HG02970 (cell line): ENCODE measurements around the gene TMEM167A.
"Not testable (repeated sequence)": the region's sequence is repeated elsewhere in the genome, so short reads cannot be mapped to it uniquely, and the experiment has no call there.

ENCODE experiments used
- ATAC-seq: cut with Tn5 transposase; IDR thresholded peaks from one replicate; pipeline ENCODE4 v1.9.1; 2021; ENCODE audit warnings: mild to moderate bottlenecking, moderate library complexity, moderate number of reproducible peaks; ENCODE audit not compliant: unreplicated experiment, low FRiP score

Gene TMEM167A

GRCh38 chr5:83092619-83093018 lies 15.4 kb upstream of the TMEM167A start:
- no peak for ATAC-seq

DNA sequence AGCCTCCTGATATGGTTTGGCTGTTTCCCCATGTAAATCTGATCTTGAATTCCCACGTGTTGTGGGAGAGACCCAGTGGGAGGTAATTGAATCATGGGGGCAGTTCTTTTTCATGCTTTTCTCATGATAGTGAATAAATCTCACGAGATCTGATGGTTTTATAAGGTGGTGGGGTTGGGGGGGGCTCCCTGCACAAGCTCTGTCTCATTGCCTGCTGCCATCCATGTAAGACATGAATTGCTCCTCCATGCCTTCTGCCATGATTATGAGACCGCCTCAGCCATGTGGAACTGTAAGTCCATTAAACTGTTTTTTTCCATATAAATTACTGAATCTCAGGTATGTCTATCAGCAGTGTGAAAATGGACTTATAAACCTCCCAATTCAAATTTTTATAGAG lies 13.0 kb upstream of the TMEM167A start:
- no peak for ATAC-seq

DNA sequence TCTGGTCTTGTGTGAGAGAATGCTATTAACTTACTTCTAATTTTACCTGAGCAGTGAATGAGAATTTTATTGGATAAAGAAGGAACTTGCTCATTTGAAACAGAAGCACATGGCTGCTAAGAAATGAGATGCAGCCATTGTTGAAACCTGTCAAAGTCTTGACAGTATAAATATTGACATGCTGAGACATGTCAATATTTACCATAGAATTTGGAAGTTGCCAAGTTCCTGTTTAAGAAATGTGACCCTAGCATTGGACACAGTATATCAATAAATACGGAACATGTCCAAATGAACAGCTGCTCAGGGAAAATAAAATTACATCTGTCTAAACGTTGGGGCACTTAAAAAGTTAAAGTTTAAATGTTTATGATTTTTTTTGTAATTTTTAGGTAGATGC lies 7.9 kb upstream of the TMEM167A start:
- ATAC-seq = no peak

- no peak for ATAC-seq
Measured at GRCh38 chr5:83084336-83084735, 7.1 kb upstream of the TMEM167A start.

DNA sequence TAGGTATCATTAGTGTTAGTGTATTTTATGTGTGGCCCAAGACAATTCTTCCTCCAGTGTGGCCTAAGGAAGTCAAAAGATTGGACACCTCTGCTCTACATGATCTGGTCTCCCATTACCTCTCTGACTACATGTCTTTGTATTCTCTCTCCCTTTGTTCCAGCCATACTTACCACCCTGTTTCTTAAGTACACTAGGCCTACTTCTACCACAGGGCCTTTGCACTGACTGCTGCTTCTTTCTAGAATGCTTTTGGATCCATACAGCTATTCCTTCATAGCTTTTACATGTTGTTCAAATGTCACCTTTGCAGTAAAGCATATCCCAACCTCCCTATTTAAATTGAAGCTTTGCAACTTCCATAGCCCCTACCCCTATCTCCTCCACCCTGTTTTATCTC lies 5.6 kb upstream of the TMEM167A start:
- ATAC-seq = no peak

GRCh38 chr5:83077662-83078261 lies 568 bp upstream of the TMEM167A start:
- peak; percentile 5 for ATAC-seq

- ATAC-seq = no peak
Measured at GRCh38 chr5:83072966-83073365, 4.2 kb downstream of the TMEM167A start.

GRCh38 chr5:83071286-83072051 lies 5.7 kb downstream of the TMEM167A start:
- ATAC-seq = no peak

DNA sequence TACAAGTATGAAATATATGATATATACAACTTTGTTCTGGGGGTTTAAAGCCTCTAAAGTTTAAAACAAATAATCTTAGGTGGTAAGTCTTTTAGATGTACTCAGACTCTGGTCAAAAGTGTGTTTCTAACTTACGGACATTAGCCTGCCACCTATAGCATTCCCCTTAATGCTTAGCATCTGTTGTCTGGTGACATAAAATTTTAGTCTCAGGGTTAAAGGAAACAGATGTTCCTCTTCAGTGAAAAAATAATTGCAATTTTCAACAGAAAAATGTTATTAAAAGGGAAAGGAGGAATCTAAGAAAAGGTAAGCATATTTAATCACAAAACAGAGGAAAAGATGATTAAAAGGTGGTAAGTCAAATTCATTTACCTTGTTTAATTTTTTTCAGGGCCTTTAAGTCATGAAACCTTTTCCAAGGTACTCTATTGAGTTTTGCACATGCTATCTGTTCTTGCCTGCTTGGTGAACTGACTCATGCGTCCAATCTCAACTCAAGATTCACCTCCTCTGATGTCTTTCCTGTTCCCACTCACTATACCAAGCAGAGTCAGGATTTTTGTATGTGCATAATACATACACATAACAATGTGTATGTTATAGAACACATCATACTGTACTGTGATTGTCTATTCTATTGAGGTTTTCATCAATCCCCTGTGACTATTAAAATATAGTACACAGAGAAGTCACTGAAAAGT lies 7.9 kb downstream of the TMEM167A start:
- no peak for ATAC-seq

- not testable (repeated sequence) for ATAC-seq
Measured at GRCh38 chr5:83067377-83067776, 9.8 kb downstream of the TMEM167A start.

- no peak for ATAC-seq
Measured at GRCh38 chr5:83066548-83067110, 10.6 kb downstream of the TMEM167A start.

- no peak for ATAC-seq
Measured at GRCh38 chr5:83059341-83059740, 17.9 kb downstream of the TMEM167A start.

DNA sequence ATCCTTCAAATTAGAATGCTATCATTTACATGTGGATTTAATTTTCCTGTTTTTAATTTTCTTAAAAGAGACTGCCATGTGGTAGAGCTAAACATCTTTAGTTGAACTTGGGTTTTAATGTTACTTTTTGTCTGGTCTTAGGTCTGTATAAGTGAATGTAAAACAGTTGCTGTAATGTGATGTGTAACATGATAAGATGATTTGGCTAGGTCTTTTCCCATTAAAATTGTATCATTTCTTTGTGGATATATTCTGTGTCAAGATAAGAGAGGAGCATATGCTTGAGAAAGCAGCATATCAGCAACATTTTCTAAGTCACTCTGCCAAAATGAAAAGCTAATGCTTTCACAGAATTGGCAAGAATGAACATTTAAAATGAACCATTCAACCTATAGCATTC lies 18.5 kb downstream of the TMEM167A start:
- no peak for ATAC-seq

GRCh38 chr5:83055166-83055565 lies 22.0 kb downstream of the TMEM167A start:
- no peak for ATAC-seq

GRCh38 chr5:83050723-83051340 lies 26.4 kb downstream of the TMEM167A start:
- ATAC-seq = no peak

- no peak for ATAC-seq
Measured at GRCh38 chr5:83049370-83049885, 27.8 kb downstream of the TMEM167A start.

GRCh38 chr5:83048811-83049210 lies 28.4 kb downstream of the TMEM167A start:
- ATAC-seq = no peak

DNA sequence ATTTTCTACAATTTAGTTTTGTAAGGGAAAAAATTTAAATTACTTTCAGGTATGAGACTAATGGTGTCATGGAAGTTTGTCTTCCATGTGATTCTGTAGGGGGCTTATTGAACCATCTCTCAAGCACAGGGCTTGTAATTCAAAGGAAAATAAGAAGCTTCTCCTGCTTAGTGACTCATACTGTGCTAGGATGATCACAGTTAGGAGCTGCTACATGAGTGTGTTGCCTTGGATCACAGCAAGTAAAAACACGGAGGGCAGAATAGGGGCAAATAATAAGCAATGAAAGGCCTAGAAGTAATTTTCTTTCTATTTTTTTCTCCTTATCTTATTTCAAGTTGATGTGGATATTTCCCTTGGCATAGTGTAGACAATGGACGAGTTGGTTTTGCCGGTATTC lies 28.9 kb downstream of the TMEM167A start:
- no peak for ATAC-seq

DNA sequence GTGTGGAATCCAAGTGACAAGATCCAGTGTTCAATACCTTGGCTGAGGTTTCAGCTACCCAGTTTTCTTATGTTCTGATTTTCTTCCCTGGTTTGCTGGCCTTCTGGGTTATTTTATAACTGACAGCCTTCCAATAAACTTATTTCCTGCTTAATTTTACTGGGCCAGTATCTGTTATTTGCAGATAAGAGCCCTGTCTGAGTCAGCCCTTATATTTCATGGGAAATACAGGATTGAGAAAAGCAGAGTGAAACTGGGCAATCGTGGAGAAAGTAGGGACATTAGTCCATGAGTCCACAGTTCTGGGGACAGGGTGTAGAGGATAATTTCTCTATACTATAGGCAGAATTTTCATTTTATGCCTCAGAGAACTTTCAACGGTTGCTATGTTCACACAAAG lies 32.3 kb downstream of the TMEM167A start:
- ATAC-seq = no peak

- no peak for ATAC-seq
Measured at GRCh38 chr5:83042507-83042906, 34.7 kb downstream of the TMEM167A start.

- ATAC-seq = no peak
Measured at GRCh38 chr5:83038924-83039323, 38.3 kb downstream of the TMEM167A start.
